ENCODE results near the gene PKN2.

DNA sequence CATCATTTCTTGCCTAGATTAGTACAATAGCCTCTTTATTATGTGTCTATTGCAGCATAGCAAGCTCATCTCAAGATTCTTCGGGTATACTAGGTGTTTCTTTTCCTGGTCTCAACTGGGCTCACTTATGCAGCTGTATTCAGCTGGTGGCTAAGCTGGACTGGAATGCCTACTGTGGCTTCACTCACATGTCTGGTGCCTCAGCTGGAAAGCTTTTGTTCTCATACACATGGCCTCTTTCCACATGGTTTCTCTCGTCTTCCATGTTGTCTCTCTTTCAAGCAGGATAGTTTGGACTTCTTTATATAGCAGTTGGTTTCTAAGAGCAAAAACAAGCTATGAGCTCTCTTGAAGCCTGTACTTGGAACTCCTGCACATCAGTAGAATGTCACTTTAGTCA lies 45.2 kb downstream of the PKN2 start:
- TF ChIP-seq POLR2A (IDR thresholded peaks at IDR 0.05), result no peak
- TF ChIP-seq, protein P1, sequence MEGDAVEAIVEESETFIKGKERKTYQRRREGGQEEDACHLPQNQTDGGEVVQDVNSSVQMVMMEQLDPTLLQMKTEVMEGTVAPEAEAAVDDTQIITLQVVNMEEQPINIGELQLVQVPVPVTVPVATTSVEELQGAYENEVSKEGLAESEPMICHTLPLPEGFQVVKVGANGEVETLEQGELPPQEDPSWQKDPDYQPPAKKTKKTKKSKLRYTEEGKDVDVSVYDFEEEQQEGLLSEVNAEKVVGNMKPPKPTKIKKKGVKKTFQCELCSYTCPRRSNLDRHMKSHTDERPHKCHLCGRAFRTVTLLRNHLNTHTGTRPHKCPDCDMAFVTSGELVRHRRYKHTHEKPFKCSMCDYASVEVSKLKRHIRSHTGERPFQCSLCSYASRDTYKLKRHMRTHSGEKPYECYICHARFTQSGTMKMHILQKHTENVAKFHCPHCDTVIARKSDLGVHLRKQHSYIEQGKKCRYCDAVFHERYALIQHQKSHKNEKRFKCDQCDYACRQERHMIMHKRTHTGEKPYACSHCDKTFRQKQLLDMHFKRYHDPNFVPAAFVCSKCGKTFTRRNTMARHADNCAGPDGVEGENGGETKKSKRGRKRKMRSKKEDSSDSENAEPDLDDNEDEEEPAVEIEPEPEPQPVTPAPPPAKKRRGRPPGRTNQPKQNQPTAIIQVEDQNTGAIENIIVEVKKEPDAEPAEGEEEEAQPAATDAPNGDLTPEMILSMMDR (IDR thresholded peaks at IDR 0.05), result no peak
